A673 (cell line): ENCODE measurements around the gene LSM2. TPM values are rescaled to one million over a fixed set of nuclear protein-coding genes. Genes with fewer than 3 reads are reported as not detected.

ENCODE experiments used
- BruUV-seq: library from RNA; stranded (reverse); fragments of 400-500 nt; replicated peaks from 2 replicates; lab custom pipeline; 2021; lab: Mats Ljungman, UMichigan
- CTCF ChIA-PET: fragments of 300-600 bp; sonication (Branson Sonifier 250); formaldehyde crosslinking; loops from one replicate; lab custom pipeline; 2022; ENCODE audit warnings: antibody characterized with exemption; lab: Charles Lee
- POLR2A ChIA-PET: fragments of 300-600 bp; sonication (Branson Sonifier 250); formaldehyde crosslinking; loops from one replicate; lab custom pipeline; 2022; ENCODE audit warnings: antibody characterized with exemption; ENCODE audit not compliant: low non-redundant PET; lab: Charles Lee
- DNase-seq: peaks from one replicate; pipeline ENCODE4 v3.0.0-alpha.2; 2015; ENCODE audit warnings: low spot score
- H3K27ac ChIP-seq: fragments of 200-600 bp; sonication (generic); 2 replicates; pipeline ENCODE4 v1.5.1; 2016; ENCODE audit warnings: mixed run types, low read depth, mild to moderate bottlenecking, mixed read lengths, antibody characterized with exemption, low read length; ENCODE audit not compliant: poor library complexity, severe bottlenecking
- H3K27me3 ChIP-seq: fragments of 200-600 bp; sonication (generic); replicated peaks from 2 replicates; pipeline ENCODE4 v1.6.1; 2017; ENCODE audit warnings: mixed run types, low read depth, mild to moderate bottlenecking, mixed read lengths, antibody characterized with exemption, low read length; ENCODE audit not compliant: insufficient read depth, poor library complexity
- H3K36me3 ChIP-seq: fragments of 200-600 bp; sonication (generic); 2 replicates; pipeline ENCODE4 v1.6.1; 2016; ENCODE audit warnings: mixed run types, mild to moderate bottlenecking, mixed read lengths, antibody characterized with exemption, low read length; ENCODE audit not compliant: insufficient read depth, poor library complexity, severe bottlenecking
- H3K4me1 ChIP-seq: fragments of 200-600 bp; sonication (generic); 2 replicates; pipeline ENCODE4 v1.6.1; 2017; ENCODE audit warnings: mixed run types, mild to moderate bottlenecking, mixed read lengths, antibody characterized with exemption, low read length; ENCODE audit not compliant: insufficient read depth, poor library complexity, severe bottlenecking
- H3K4me3 ChIP-seq: fragments of 200-600 bp; sonication (generic); 2 replicates; pipeline ENCODE4 v1.5.1; 2016; ENCODE audit warnings: low read depth, mixed run types, mild to moderate bottlenecking, mixed read lengths, low read length; ENCODE audit not compliant: poor library complexity, severe bottlenecking
- H3K9me3 ChIP-seq: fragments of 200-600 bp; sonication (generic); 2 replicates; pipeline ENCODE4 v1.6.1; 2016; ENCODE audit warnings: mixed run types, low read depth, mild to moderate bottlenecking, mixed read lengths, antibody characterized with exemption, low read length; ENCODE audit not compliant: poor library complexity, severe bottlenecking
- EZH2 ChIP-seq: fragments of 200-600 bp; sonication (generic); IDR thresholded peaks from 2 replicates; pipeline ENCODE4 v1.6.1; 2017; ENCODE audit warnings: borderline replicate concordance, low read depth, mild to moderate bottlenecking, mixed read lengths, antibody characterized with exemption, low read length; ENCODE audit not compliant: poor library complexity, severe bottlenecking
- intact Hi-C: fragments of 100-400 bp; cut with micrococcal nuclease; formaldehyde crosslinking; loops from one replicate; pipeline ENCODE4 v1.10.0; 2022; ENCODE audit not compliant: unreplicated experiment
- total RNA-seq: library from RNA; stranded (reverse); gene quantifications from 2 replicates; pipeline ENCODE4 v1.2.3, GENCODE V29; 2021
- TF ChIP-seq, protein P1 (sequence below): fragments of 300-800, 200-600 bp; sonication (generic); conservative IDR thresholded peaks from 2 replicates; pipeline ENCODE4 v1.5.1; 2017; ENCODE audit warnings: low read depth, mild to moderate bottlenecking, antibody characterized with exemption, low read length, moderate library complexity, mixed read lengths

The LSM2 gene
- total RNA-seq, 1 experiment from 2014 or later: 99.8 TPM

DNA sequence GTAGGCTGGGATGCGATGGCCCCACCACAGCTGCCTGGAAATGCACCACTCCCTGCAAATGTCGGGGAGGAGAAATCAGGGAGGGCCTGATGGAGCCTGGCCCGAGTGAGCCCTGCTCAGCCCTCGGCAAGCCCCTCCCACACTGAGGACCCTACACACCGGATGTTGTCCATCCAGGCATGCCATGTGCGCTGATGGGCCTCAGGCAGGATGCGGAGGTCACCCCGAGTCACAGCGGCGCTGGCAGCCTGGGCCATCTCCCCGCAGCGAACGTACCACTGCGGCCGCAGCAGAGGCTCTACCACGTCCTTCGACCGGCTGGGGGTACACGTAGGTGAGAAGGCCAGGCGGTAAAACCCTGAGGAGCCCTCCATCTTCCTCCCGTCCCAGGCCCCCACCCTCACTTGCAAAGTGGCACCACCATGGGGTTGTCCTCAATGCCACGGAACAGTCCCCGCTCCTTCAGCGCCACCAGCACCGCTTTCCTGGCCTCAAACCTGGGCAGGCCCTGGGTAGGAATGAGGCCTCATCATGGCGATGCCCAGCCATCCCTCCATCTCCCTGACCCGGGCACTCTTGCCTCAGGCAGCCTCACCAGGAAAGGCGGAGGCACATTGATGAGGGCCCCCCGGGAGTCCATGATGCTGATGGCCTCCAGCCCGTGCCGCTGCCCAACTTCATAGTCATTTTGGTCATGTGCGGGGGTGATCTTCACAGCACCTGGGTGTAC, 24.5 kb downstream of the LSM2 start:
- H3K36me3 ChIP-seq: peaks cover 82% of the 10 kb centered on the region
- DNase-seq: no peak
- ChIA-PET CTCF (no interaction called here), POLR2A (no interaction called here)
- H3K4me1 ChIP-seq: peaks cover 3% of the 10 kb centered on the region
- intact Hi-C loops: no loop called here
- BruUV-seq: TSS peak; percentile 42
- H3K27me3 ChIP-seq: no peaks in the 10 kb centered on the region
- H3K9me3 ChIP-seq: no peaks in the 10 kb centered on the region
- no peak overlapping the region for H3K4me3 ChIP-seq
- TF ChIP-seq, protein P1, sequence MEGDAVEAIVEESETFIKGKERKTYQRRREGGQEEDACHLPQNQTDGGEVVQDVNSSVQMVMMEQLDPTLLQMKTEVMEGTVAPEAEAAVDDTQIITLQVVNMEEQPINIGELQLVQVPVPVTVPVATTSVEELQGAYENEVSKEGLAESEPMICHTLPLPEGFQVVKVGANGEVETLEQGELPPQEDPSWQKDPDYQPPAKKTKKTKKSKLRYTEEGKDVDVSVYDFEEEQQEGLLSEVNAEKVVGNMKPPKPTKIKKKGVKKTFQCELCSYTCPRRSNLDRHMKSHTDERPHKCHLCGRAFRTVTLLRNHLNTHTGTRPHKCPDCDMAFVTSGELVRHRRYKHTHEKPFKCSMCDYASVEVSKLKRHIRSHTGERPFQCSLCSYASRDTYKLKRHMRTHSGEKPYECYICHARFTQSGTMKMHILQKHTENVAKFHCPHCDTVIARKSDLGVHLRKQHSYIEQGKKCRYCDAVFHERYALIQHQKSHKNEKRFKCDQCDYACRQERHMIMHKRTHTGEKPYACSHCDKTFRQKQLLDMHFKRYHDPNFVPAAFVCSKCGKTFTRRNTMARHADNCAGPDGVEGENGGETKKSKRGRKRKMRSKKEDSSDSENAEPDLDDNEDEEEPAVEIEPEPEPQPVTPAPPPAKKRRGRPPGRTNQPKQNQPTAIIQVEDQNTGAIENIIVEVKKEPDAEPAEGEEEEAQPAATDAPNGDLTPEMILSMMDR: no peak
- TF ChIP-seq EZH2: no peak
- H3K27ac ChIP-seq: no peak overlapping the region

DNA sequence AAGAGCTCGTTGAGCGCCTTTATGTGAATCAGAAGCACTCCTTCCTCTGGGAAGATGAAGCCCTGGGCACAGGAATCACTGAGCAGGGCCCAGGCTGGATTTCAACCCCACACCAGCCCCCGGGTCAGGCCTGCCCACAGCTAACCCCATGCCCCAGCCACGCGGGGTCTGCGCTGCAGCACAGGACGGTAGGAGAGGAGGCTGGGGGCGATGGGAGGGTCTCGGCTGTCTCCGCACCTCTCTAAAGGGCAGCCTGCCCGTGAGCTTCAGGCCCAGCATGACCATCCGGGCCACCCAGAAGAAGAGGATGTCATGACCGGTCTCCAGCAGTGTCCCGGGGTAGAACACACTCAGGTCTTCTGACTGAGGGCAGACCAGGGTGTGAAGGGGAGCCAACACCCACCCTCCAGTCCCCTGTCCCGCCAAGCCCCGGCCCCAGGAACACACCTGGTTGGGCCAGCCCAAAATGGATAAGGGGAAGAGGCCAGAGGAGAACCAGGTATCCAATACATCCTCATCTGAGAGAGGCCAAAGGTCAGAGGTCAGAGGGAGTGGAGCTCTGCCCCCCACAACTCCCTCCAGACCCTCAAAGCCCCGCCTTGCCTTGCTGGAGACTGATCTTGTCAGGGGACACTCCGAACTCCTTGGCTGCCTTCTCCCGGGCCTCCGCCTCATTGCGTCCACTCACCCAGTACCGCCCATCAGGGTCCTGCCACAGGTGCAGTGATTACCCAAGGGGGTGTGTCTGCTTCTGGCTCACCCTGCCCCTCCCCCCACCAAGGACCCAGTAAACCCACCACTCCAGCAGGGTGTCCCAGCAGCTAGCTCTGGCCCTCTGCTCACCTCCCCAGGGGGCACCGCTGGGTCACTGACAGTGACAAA, 25.3 kb downstream of the LSM2 start:
- ChIA-PET CTCF (no interaction called here), POLR2A (no interaction called here)
- H3K4me1 ChIP-seq: peaks cover 11% of the 10 kb centered on the region

DNA sequence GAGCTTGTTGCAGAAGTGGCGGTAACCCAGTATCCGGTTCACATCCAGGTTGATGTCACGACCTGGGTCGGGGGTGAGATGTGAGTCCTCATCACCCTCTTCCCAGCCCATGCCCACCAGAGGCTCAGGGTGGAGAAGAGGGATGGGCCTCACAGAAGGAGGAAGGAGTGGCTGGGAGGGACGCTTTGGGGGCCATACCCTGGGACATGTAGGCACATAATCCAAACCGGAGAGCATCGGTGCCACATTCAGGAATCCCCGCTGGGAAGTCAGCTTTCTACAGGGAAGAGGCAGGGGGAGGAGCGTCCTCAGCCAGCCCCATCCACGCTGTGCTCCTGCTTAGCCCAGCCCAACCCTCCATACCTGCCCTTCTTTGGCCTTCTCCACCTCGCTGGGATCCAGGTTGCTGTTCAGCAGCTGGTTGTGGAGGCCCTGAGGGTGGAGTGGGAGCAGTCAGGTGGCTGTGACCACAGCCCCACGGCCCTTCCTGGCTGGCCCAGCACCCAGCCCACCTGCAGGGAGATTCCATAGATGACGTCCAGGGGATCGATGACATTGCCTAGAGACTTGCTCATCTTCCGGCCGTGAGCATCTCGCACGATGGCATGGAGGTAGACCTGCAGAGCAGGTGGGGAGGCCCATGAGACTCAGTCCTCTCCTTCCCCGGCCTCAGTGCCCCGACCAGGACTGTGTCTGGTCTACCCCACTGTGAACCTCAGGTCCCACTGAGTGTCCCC, 26.1 kb downstream of the LSM2 start:
- peaks cover 73% of the 10 kb centered on the region for H3K36me3 ChIP-seq
- H3K4me3 ChIP-seq: no peak overlapping the region
- CTCF ChIA-PET: no interaction called here
- intact Hi-C loops: no loop called here
- peaks cover 11% of the 10 kb centered on the region for H3K4me1 ChIP-seq
- no peak for DNase-seq
- H3K9me3 ChIP-seq: no peaks in the 10 kb centered on the region
- TF ChIP-seq EZH2: no peak
- TF ChIP-seq, protein P1: no peak
- H3K27me3 ChIP-seq: no peaks in the 10 kb centered on the region
- BruUV-seq: no TSS peak
- POLR2A ChIA-PET: no interaction called here
- no peak overlapping the region for H3K27ac ChIP-seq

More for the DNA sequence above, 25.3 kb downstream of the LSM2 start:
- no peak for DNase-seq
- intact Hi-C loops: no loop called here
- no peaks in the 10 kb centered on the region for H3K9me3 ChIP-seq
- no TSS peak for BruUV-seq
- H3K27me3 ChIP-seq: no peaks in the 10 kb centered on the region
- no peak for TF ChIP-seq EZH2
- TF ChIP-seq, protein P1: no peak
- H3K27ac ChIP-seq: no peak overlapping the region
- no peak overlapping the region for H3K4me3 ChIP-seq
- peaks cover 78% of the 10 kb centered on the region for H3K36me3 ChIP-seq
